Prostate gland (tissue), 2 donors: ENCODE measurements around the gene C1orf198. TPM values are rescaled to one million over a fixed set of nuclear protein-coding genes. Genes with fewer than 3 reads are reported as not detected.

Experiments used
- DNase-seq: peaks from one replicate; pipeline ENCODE4 v3.0.0-alpha.2; 2019; ENCODE audit warnings: low spot score
- H3K27ac ChIP-seq, 2 donors: fragments of 200-600 bp; sonication (generic); 2 replicates each; pipeline ENCODE4 v1.5.1; 2017 to 2019
- H3K27me3 ChIP-seq: fragments of 200-600 bp; sonication (generic); replicated peaks from 2 replicates; pipeline ENCODE4 v1.5.1; 2019; ENCODE audit not compliant: insufficient read depth
- H3K36me3 ChIP-seq, 2 donors: fragments of 200-600 bp; sonication (generic); 1 replicate in 1 of 2; 2 replicates in 1 of 2; pipeline versions ENCODE4 v1.5.1 to v1.8.1; 2017 to 2019
- H3K4me1 ChIP-seq: fragments of 200-600 bp; sonication (generic); replicated peaks from 2 replicates; pipeline ENCODE4 v1.5.1; 2019
- H3K4me3 ChIP-seq, 2 donors: fragments of 200-600 bp; sonication (generic); 2 replicates each; pipeline ENCODE4 v1.5.1; 2017 to 2019
- H3K9me3 ChIP-seq: fragments of 200-600 bp; sonication (generic); 2 replicates; pipeline ENCODE4 v1.5.1; 2017
- POLR2A ChIP-seq: fragments of 450-650 bp; IDR thresholded peaks from one replicate; pipeline ENCODE4 v1.6.1; 2016; ENCODE audit warnings: antibody characterized with exemption, mild to moderate bottlenecking
- POLR2AphosphoS5 ChIP-seq: sonication (generic); formaldehyde crosslinking; IDR thresholded peaks from one replicate; pipeline ENCODE4 v1.6.1; 2017; ENCODE audit warnings: antibody characterized with exemption
- WGBS: methylation state at CpG from one replicate; pipeline ENCODE4 v1.1.5; 2018; 5-methylcytosine and 5-hydroxymethylcytosine counted together
- intact Hi-C: fragments of 100-400 bp; cut with DNase I; formaldehyde crosslinking; loops from one replicate; pipeline ENCODE4 v1.14.2; 2022
- total RNA-seq, 2 donors: library from RNA; depleted of rRNA; stranded (reverse); fragments of >200 nt; gene quantifications; one replicate each; pipeline ENCODE4 v1.1.0, GENCODE V29; 2016
- TF ChIP-seq, protein P1 (sequence below), 4 experiments: fragments of 200-600 bp in 2 of 4; fragments of 450-650 bp in 2 of 4; sonication (generic) in 2 of 4; IDR thresholded peaks; 1 replicate in 3 of 4; 2 replicates in 1 of 4; pipeline ENCODE4 v1.5.1; 2016 to 2019; ENCODE audit warnings: antibody characterized with exemption in 4 of 4, mild to moderate bottlenecking in 2 of 4, moderate library complexity in 2 of 4

C1orf198 gene
- total RNA-seq, 2 donors from 2014 or later = 41.9 to 44.8 TPM

DNA sequence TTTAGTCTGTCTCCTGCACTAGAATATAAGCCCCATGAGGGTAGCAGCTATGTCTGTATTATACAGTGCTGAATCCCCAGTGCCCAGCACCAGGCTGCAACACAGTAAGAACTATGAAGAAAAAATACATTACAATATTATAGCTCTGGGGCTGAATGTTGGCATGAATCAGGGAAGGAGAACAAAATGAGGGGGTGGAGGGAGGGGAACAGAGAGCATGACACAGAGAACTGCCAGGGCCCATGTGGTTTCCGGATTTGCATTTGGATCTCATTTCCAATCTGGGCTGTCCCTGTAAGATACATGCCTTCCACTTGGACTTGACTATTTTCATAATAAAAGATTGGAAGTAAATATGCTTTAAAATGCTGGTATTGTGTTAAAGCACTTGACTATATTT, 35.8 kb downstream of the C1orf198 start:
- WGBS = 68% methylated on average over 1 of the region's 1 CpG
- H3K4me1 ChIP-seq = no peaks in the 10 kb centered on the region
- no peaks in the 10 kb centered on the region for H3K36me3 ChIP-seq
- H3K27me3 ChIP-seq = no peaks in the 10 kb centered on the region
- DNase-seq = no peak
- H3K27ac ChIP-seq = no peak overlapping the region
- no peaks in the 10 kb centered on the region for H3K9me3 ChIP-seq
- intact Hi-C loops = no loop called here
- TF ChIP-seq POLR2A (no peak), POLR2AphosphoS5 (no peak)
- TF ChIP-seq, protein P1, sequence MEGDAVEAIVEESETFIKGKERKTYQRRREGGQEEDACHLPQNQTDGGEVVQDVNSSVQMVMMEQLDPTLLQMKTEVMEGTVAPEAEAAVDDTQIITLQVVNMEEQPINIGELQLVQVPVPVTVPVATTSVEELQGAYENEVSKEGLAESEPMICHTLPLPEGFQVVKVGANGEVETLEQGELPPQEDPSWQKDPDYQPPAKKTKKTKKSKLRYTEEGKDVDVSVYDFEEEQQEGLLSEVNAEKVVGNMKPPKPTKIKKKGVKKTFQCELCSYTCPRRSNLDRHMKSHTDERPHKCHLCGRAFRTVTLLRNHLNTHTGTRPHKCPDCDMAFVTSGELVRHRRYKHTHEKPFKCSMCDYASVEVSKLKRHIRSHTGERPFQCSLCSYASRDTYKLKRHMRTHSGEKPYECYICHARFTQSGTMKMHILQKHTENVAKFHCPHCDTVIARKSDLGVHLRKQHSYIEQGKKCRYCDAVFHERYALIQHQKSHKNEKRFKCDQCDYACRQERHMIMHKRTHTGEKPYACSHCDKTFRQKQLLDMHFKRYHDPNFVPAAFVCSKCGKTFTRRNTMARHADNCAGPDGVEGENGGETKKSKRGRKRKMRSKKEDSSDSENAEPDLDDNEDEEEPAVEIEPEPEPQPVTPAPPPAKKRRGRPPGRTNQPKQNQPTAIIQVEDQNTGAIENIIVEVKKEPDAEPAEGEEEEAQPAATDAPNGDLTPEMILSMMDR (IDR thresholded peaks at IDR 0.05) = no peak
- no peak overlapping the region for H3K4me3 ChIP-seq

DNA sequence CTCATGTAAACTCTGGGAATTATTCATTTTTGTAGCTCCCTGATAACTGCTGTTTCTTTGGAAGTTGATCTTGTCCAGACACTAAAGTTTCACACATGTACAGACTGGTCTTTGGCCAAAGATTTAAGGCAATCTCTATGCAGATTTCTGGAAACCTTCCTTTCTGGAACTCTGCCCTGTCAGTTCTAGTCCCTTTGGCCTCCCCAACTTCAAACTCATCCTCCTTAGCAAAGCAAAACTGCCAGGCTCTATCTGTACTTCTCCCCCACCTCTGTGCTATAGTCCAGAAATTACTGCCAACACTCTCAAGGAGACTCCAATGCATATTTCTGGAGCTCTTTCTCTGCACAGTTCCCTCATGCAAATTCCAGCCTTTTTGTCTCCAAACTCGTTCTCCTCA, 36.5 kb downstream of the C1orf198 start:
- DNase-seq = no peak
- TF ChIP-seq, protein P1 (IDR thresholded peaks at IDR 0.05) = no peak
- no peak for TF ChIP-seq POLR2A
- no peak for TF ChIP-seq POLR2AphosphoS5
- Histone ChIP-seq H3K4me1 (no peaks in the 10 kb centered on the region), H3K27ac (no peak overlapping the region), H3K4me3 (no peak overlapping the region), H3K27me3 (no peaks in the 10 kb centered on the region), H3K36me3 (no peaks in the 10 kb centered on the region), H3K9me3 (no peaks in the 10 kb centered on the region)
- intact Hi-C loops = no loop called here
- 26% methylated on average over 1 of the region's 1 CpG for WGBS

DNA sequence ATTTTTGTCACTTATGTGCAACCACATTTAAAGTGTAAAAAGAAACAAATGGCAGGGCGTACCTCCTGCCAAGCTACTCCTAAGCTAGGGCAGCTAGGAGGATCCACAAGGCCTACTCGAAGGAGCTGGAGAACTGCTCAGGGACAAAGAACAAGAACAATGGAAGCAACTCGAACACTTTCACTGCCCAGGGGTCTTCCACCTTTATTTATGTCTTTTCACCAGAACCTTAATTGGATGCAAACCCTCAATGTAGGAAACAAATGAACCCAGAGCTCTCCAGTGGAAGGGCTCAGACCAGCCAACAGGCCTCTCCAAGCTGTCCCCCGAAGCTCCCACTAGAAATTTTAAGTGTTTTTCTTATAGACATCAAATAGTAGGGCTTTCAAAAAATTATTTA, 39.9 kb downstream of the C1orf198 start:
- Histone ChIP-seq H3K27ac (no peak overlapping the region), H3K4me1 (no peaks in the 10 kb centered on the region), H3K4me3 (no peak overlapping the region), H3K36me3 (no peaks in the 10 kb centered on the region), H3K27me3 (no peaks in the 10 kb centered on the region), H3K9me3 (no peaks in the 10 kb centered on the region)
- 86% methylated on average over 4 of the region's 4 CpGs for WGBS
- DNase-seq = no peak
- intact Hi-C loops = no loop called here
- no peak for TF ChIP-seq POLR2AphosphoS5
- TF ChIP-seq, protein P1 (IDR thresholded peaks at IDR 0.05) = no peak
- TF ChIP-seq POLR2A = no peak

DNA sequence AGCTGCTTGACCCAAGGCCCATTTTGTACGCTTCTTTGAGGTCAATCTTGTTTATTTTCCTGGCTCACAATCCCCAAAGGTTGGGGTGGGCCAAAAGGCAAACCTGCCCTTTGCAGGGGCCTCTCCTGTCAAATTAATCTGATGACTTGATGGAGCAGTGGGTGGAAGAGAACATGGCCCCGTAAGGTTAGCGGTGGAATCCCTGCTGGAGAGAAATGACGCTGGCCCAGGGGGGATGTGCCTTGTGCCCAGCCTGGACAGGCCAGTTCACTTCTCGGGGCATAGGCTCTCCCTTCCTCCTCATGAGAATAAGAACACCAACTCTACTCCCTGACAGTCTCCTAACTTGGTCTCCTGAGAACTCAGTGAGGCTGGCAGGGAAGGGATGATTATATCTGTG, 40.5 kb downstream of the C1orf198 start:
- Histone ChIP-seq H3K27ac (no peak overlapping the region), H3K9me3 (no peaks in the 10 kb centered on the region), H3K4me1 (no peaks in the 10 kb centered on the region), H3K4me3 (no peak overlapping the region), H3K27me3 (no peaks in the 10 kb centered on the region), H3K36me3 (no peaks in the 10 kb centered on the region)
- 57% methylated on average over 5 of the region's 5 CpGs for WGBS
- TF ChIP-seq, protein P1 (IDR thresholded peaks at IDR 0.05) = no peak
- no peak for TF ChIP-seq POLR2AphosphoS5
- TF ChIP-seq POLR2A = no peak
- intact Hi-C loops = no loop called here
- DNase-seq = no peak

DNA sequence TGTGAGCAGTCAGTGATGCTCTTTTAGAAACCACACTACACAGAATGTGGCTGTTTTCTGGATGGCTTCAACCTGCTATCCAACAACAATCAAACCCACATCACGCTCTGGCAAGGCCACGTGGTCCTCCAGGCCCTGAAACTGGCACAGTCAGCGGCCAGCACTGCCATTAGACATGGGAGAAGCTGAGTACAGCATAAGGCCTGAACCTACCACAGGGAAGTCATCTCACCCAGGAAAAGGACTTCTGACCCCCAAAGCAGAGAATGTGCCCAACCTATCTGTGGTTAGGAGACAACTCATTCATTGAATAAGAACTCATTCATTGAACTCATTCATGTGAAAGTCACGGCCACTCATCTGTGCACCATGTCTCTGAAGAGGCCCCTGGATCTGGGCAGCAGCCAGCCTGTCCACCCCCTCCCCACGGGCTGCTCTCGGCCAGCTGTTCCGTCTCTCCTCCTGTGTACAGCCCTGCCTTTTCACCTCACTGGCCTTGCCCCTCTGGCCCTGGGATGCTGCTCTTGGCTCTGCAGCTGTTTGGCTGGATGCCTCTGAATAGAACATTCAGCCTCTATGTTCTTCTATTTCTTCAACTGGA, 41.1 kb downstream of the C1orf198 start:
- Histone ChIP-seq H3K27ac (no peak overlapping the region), H3K4me3 (no peak overlapping the region), H3K36me3 (no peaks in the 10 kb centered on the region), H3K27me3 (no peaks in the 10 kb centered on the region), H3K9me3 (no peaks in the 10 kb centered on the region), H3K4me1 (no peaks in the 10 kb centered on the region)
- 75% methylated on average over 7 of the region's 7 CpGs for WGBS
- TF ChIP-seq POLR2AphosphoS5 (no peak), POLR2A (no peak)
- TF ChIP-seq, protein P1 (IDR thresholded peaks at IDR 0.05) = no peak
- no peak for DNase-seq
- intact Hi-C loops = no loop called here
